Fibroblast of lung (primary cell): ENCODE data around the gene NTRK2. TPM values are rescaled to one million over a fixed set of nuclear protein-coding genes. Genes with fewer than 3 reads are reported as not detected.

Source experiments
- DNase-seq, 2 donors: peaks; one replicate each; pipeline versions ENCODE4 v3.0.0 to v3.0.0-alpha.2; 2010; ENCODE audit warnings: low read depth in 2 of 2
- H2AFZ ChIP-seq: 2 replicates; pipeline ENCODE4 v1.5.1; 2012; ENCODE audit warnings: low read length, control low read depth, inconsistent platforms
- H3K27ac ChIP-seq: 2 replicates; pipeline ENCODE4 v1.5.1; 2011; ENCODE audit warnings: low read length, control low read depth; ENCODE audit not compliant: insufficient read depth
- H3K27me3 ChIP-seq: 2 replicates; pipeline ENCODE4 v1.5.1; 2011; ENCODE audit warnings: mild to moderate bottlenecking, low read length; ENCODE audit not compliant: control insufficient read depth, insufficient read depth
- H3K36me3 ChIP-seq: 2 replicates; pipeline ENCODE4 v1.5.1; 2011; ENCODE audit warnings: low read length; ENCODE audit not compliant: control insufficient read depth, insufficient read depth
- H3K4me1 ChIP-seq: 2 replicates; pipeline ENCODE4 v1.5.1; 2011; ENCODE audit warnings: low read length; ENCODE audit not compliant: control insufficient read depth, insufficient read depth; ENCODE audit errors: extremely low read depth
- H3K4me2 ChIP-seq: 2 replicates; pipeline ENCODE4 v1.5.1; 2011; ENCODE audit warnings: low read length, control low read depth; ENCODE audit not compliant: insufficient read depth; ENCODE audit errors: extremely low read depth
- H3K4me3 ChIP-seq, 4 experiments: fragments of 200-600 bp in 1 of 4; sonication (generic) in 1 of 4; replicated peaks in 1 of 4; 2 replicates each; pipeline ENCODE4 v1.5.1; 2011 to 2016; ENCODE audit warnings: low read length in 4 of 4, low read depth in 3 of 4, mild to moderate bottlenecking in 3 of 4, control low read depth in 2 of 4, inconsistent platforms in 1 of 4, mixed read lengths in 1 of 4; ENCODE audit not compliant: insufficient read depth in 1 of 4; ENCODE audit errors: control extremely low read depth in 1 of 4
- H3K79me2 ChIP-seq: 2 replicates; pipeline ENCODE4 v1.5.1; 2012; ENCODE audit warnings: mild to moderate bottlenecking, low read length, inconsistent platforms; ENCODE audit not compliant: control insufficient read depth, insufficient read depth
- H3K9ac ChIP-seq: 2 replicates; pipeline ENCODE4 v1.5.1; 2011; ENCODE audit warnings: mild to moderate bottlenecking, low read length, control low read depth; ENCODE audit not compliant: insufficient read depth
- H3K9me3 ChIP-seq: 2 replicates; pipeline ENCODE4 v1.5.1; 2012; ENCODE audit warnings: low read depth, low read length; ENCODE audit not compliant: control insufficient read depth, insufficient read depth
- H4K20me1 ChIP-seq: 2 replicates; pipeline ENCODE4 v1.5.1; 2011; ENCODE audit warnings: low read length; ENCODE audit not compliant: control insufficient read depth, insufficient read depth; ENCODE audit errors: extremely low read depth
- EZH2 ChIP-seq: IDR thresholded peaks from 2 replicates; pipeline ENCODE4 v1.5.1; 2012; ENCODE audit warnings: low read length, control low read depth, mild to moderate bottlenecking; ENCODE audit errors: missing control alignments
- polyA plus RNA-seq, 2 donors: library from polyadenylated mRNA; depleted of rRNA in 1 of 2; stranded (reverse) in 1 of 2; unstranded in 1 of 2; fragments of >200 nt; gene quantifications; 2 replicates each; pipeline ENCODE4 v1.2.1, GENCODE V29; 2011 to 2012; ENCODE audit warnings: missing spikeins in 1 of 2
- total RNA-seq: library from RNA; depleted of rRNA; stranded (reverse); fragments of >200 nt; gene quantifications from 2 replicates; pipeline ENCODE4 v1.2.1, GENCODE V29; 2014
- TF ChIP-seq, protein P1 (sequence below), 2 donors: IDR thresholded peaks in 1 of 2; conservative IDR thresholded peaks in 1 of 2; 1 replicate in 1 of 2; 2 replicates in 1 of 2; pipeline ENCODE4 v1.5.1; 2011 to 2012; ENCODE audit warnings: low read length in 2 of 2, control low read depth in 1 of 2, inconsistent platforms in 1 of 2, low read depth in 1 of 2, mild to moderate bottlenecking in 1 of 2

NTRK2 gene
- total and polyA plus RNA-seq, 2 donors (not counting 1 experiment from before 2014, with no cell fraction given), result 0.66 to 1.1 TPM

DNA sequence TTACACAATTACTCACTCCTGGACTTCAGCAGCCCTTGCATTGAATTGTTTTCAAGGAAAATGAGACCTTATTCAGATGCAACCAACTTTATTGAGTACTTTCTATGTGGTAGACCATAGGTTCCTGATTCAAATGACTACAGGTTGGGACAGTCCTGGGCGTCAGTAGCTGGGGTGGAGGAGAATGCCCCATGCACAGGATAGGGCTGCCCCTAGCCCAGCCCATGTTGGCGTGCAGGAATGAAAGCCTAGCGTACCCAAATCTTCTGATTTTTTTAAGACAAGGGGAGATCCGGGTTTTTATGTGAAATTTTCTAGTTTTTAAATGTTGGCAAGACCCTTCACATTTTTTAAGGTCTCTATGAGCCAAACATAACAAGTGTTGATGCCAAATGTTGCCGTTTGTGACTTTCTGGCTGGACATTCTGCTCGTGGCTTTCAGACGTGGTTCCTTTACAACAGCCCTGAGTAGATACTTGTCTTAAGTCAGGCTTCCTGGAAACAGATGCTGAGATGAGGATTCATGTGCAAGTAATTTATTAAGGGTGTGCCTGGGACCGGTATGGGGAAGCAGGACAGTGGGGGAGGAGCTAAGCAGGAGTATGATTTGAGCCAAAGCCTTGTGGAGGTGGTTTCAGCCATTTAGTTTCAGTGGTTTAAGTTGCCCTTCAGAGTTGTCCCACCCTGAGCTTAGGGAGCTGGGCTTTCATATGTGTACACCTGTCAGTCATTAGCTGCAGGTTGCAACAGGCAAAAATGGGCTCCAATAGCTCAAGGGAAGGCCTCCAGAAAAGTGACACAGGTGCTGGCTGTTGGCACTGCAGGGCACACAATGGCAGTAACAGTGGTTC is 154.1 kb downstream of the NTRK2 start:
- Histone ChIP-seq H3K9me3 (no peaks in the 10 kb centered on the region), H3K4me2 (no peak overlapping the region)

DNA sequence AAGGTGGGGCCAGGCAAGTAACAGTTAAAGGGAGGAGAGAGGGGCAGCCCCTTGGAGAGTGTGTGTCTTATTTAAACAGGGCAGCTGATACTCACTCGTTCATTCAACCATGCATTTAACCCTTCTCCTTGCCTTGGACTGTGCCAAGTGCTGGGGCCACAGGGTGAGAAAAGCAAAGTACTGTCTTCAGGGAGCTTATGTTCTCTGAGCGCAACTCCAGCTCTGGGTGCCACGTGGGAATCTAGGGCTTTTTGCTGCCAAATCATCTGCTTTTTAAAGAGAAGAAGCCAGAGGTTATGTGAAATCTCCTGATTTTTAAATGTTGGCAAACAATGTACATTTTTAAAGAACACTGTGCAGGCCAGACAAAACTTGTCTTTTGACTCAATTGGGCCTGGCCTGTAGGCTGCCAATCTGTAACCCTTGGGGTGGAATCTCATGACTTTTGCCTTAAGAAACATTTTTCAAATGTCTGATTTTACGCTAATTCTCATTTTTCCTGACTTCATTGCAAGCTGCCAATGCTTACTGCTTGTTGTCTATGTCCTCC is 157.8 kb downstream of the NTRK2 start:
- H4K20me1 ChIP-seq, result no peaks in the 10 kb centered on the region
- no peak overlapping the region for H3K4me2 ChIP-seq
- TF ChIP-seq, protein P1, sequence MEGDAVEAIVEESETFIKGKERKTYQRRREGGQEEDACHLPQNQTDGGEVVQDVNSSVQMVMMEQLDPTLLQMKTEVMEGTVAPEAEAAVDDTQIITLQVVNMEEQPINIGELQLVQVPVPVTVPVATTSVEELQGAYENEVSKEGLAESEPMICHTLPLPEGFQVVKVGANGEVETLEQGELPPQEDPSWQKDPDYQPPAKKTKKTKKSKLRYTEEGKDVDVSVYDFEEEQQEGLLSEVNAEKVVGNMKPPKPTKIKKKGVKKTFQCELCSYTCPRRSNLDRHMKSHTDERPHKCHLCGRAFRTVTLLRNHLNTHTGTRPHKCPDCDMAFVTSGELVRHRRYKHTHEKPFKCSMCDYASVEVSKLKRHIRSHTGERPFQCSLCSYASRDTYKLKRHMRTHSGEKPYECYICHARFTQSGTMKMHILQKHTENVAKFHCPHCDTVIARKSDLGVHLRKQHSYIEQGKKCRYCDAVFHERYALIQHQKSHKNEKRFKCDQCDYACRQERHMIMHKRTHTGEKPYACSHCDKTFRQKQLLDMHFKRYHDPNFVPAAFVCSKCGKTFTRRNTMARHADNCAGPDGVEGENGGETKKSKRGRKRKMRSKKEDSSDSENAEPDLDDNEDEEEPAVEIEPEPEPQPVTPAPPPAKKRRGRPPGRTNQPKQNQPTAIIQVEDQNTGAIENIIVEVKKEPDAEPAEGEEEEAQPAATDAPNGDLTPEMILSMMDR (conservative IDR thresholded peaks at IDR 0.05 in 1 of 2, IDR thresholded peaks at IDR 0.05 in 1 of 2; ENCODE audit: low read depth in 1 of 2, low read length in 2 of 2), result no peak
- no peak for TF ChIP-seq EZH2
- H3K36me3 ChIP-seq, result no peaks in the 10 kb centered on the region
- H3K4me3 ChIP-seq, result no peak overlapping the region
- no peak overlapping the region for H3K27ac ChIP-seq
- no peak for DNase-seq
- no peaks in the 10 kb centered on the region for H3K27me3 ChIP-seq
- H3K9ac ChIP-seq, result no peak overlapping the region
- no peaks in the 10 kb centered on the region for H3K79me2 ChIP-seq
- no peaks in the 10 kb centered on the region for H3K4me1 ChIP-seq
- no peaks in the 10 kb centered on the region for H3K9me3 ChIP-seq
- no peak overlapping the region for H2AFZ ChIP-seq

More for the DNA sequence above, 154.1 kb downstream of the NTRK2 start:
- H3K9ac ChIP-seq, result no peak overlapping the region
- H4K20me1 ChIP-seq, result no peaks in the 10 kb centered on the region
- no peaks in the 10 kb centered on the region for H3K4me1 ChIP-seq
- TF ChIP-seq EZH2, result no peak
- TF ChIP-seq, protein P1 (conservative IDR thresholded peaks at IDR 0.05 in 1 of 2, IDR thresholded peaks at IDR 0.05 in 1 of 2; ENCODE audit: low read depth in 1 of 2, low read length in 2 of 2), result no peak
- DNase-seq, result peak in 1 of 2 donors; percentile 27
- no peaks in the 10 kb centered on the region for H3K79me2 ChIP-seq
- no peak overlapping the region for H3K4me3 ChIP-seq
- no peak overlapping the region for H2AFZ ChIP-seq
- no peaks in the 10 kb centered on the region for H3K27me3 ChIP-seq
- no peak overlapping the region for H3K27ac ChIP-seq
- H3K36me3 ChIP-seq, result no peaks in the 10 kb centered on the region

DNA sequence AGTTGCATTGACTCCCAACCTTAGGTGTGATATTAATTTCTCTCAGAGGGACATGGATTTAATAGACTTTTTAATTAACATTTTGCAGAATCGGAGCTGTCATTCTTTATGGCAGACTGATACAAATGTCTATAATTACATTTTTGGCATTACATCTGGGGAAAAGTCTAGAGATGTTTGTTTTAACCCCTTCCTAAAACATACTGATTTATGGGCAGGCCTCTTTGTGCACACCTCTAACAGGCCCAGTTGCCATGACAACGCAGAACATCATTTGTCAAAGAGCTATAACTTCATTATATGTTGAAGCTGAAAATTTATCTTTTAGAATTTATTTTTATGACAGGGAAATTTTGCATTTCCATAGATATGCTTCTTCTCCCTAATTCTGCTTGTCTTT is 158.5 kb downstream of the NTRK2 start:
- H3K4me3 ChIP-seq, result no peak overlapping the region
- H3K4me1 ChIP-seq, result no peaks in the 10 kb centered on the region
- H3K9ac ChIP-seq, result no peak overlapping the region
- no peak overlapping the region for H3K27ac ChIP-seq
- H3K79me2 ChIP-seq, result no peaks in the 10 kb centered on the region
- H3K4me2 ChIP-seq, result no peak overlapping the region
- no peaks in the 10 kb centered on the region for H3K9me3 ChIP-seq
- H4K20me1 ChIP-seq, result no peaks in the 10 kb centered on the region
- TF ChIP-seq, protein P1 (conservative IDR thresholded peaks at IDR 0.05 in 1 of 2, IDR thresholded peaks at IDR 0.05 in 1 of 2; ENCODE audit: low read depth in 1 of 2, low read length in 2 of 2), result no peak
- no peak for TF ChIP-seq EZH2
- no peaks in the 10 kb centered on the region for H3K27me3 ChIP-seq
- no peak for DNase-seq
- H3K36me3 ChIP-seq, result no peaks in the 10 kb centered on the region
- no peak overlapping the region for H2AFZ ChIP-seq
